Inferior parietal cortex (tissue), 1 donor: ENCODE data around the gene ALS2CL.
"Not testable (repeated sequence)": the region's sequence is repeated elsewhere in the genome, so short reads cannot be mapped to it uniquely, and the experiment has no call there.

Source experiments
- DNase-seq: peaks from one replicate; pipeline ENCODE4 v3.0.0-alpha.2; 2016; ENCODE audit errors: extremely low spot score

ALS2CL gene

GRCh38 chr3:46705022-46705530 is 11.6 kb upstream of the ALS2CL start:
- DNase-seq, result peak; percentile 77

GRCh38 chr3:46704346-46704745 is 10.9 kb upstream of the ALS2CL start:
- not testable (repeated sequence) for DNase-seq

- DNase-seq, result no peak
Measured at GRCh38 chr3:46703013-46703520, 9.6 kb upstream of the ALS2CL start.

- DNase-seq, result no peak
Measured at GRCh38 chr3:46702246-46703012, 8.9 kb upstream of the ALS2CL start.

- DNase-seq, result no peak
Measured at GRCh38 chr3:46701181-46701939, 7.9 kb upstream of the ALS2CL start, which contains the start of gene TMIE. Gene TMIE (plus strand): TSS chr3:46701392. CDS start chr3:46701488, 96 bp downstream.

GRCh38 chr3:46700772-46701171 is 7.3 kb upstream of the ALS2CL start:
- DNase-seq, result no peak

- no peak for DNase-seq
Measured at GRCh38 chr3:46699676-46700523, 6.4 kb upstream of the ALS2CL start.

- DNase-seq, result no peak
Measured at GRCh38 chr3:46695962-46696894, 2.7 kb upstream of the ALS2CL start.

GRCh38 chr3:46695177-46695961 is 1.9 kb upstream of the ALS2CL start:
- DNase-seq, result no peak

GRCh38 chr3:46694520-46694919 is 1.0 kb upstream of the ALS2CL start:
- DNase-seq, result no peak

GRCh38 chr3:46693892-46694226 is 380 bp upstream of the ALS2CL start:
- no peak for DNase-seq

GRCh38 chr3:46692566-46692990 is 901 bp downstream of the ALS2CL start:
- DNase-seq, result no peak

GRCh38 chr3:46690798-46691197 is 2.7 kb downstream of the ALS2CL start:
- no peak for DNase-seq

- no peak for DNase-seq
Measured at GRCh38 chr3:46685446-46685845, 8.0 kb downstream of the ALS2CL start.

- DNase-seq, result no peak
Measured at GRCh38 chr3:46684891-46685290, 8.6 kb downstream of the ALS2CL start.

GRCh38 chr3:46682974-46683373 is 10.5 kb downstream of the ALS2CL start:
- no peak for DNase-seq

GRCh38 chr3:46681856-46682540 is 11.5 kb downstream of the ALS2CL start:
- DNase-seq, result no peak

GRCh38 chr3:46681387-46681786 is 12.1 kb downstream of the ALS2CL start:
- no peak for DNase-seq

- DNase-seq, result no peak
Measured at GRCh38 chr3:46680298-46680826, 13.1 kb downstream of the ALS2CL start.
